Measurements from ENCODE around the gene GPR61. TPM values are rescaled to one million over a fixed set of nuclear protein-coding genes. Genes with fewer than 3 reads are reported as not detected.

Gene GPR61
- total and polyA plus RNA-seq, 2 of the 4 experiments (the other 2 are of a cell fraction): not detected

DNA sequence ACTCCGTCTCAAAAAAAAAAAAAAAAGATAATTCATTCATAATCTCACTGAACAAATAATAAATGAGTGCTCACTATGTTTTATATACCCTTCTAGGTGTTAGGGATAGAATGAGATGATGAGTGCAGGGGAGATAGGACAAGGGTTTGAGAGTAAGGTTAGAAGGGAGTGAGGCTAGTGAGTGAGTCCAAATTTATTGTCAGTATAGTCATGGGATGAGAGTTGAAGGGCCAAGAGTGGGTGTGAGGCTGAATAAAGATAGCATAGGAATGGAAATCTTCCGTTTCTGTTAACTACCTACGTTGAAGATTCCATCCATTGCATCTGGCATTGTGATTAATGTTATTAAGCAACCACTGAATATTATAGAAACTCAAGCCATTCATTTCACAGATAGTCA lies 25.6 kb downstream of the GPR61 start:
- Histone ChIP-seq H3K4me1 (ENCODE audit: control insufficient read depth, insufficient read depth, low read length) (peaks cover 7% of the 10 kb centered on the region), H3K36me3 (ENCODE audit: control insufficient read depth, insufficient read depth, low read length) (no peaks in the 10 kb centered on the region), H4K5ac (ENCODE audit: low read depth, low read length) (no peak overlapping the region), H2BK120ac (ENCODE audit: low read depth, low read length) (no peak overlapping the region), H4K20me1 (ENCODE audit: insufficient read depth, low read length) (peaks cover 83% of the 10 kb centered on the region), H4K8ac (ENCODE audit: low read depth in 2 of 2, low read length in 2 of 2) (no peak overlapping the region), H3K56ac (ENCODE audit: extremely low read depth, insufficient read depth, low read length) (no peak overlapping the region), H3K27ac (ENCODE audit: insufficient read depth, low read length) (no peak overlapping the region), H3K14ac (replicated peaks; ENCODE audit: low read depth, low read length) (no peak overlapping the region), H3K4me2 (ENCODE audit: low read depth, low read length) (no peak overlapping the region), H2AK5ac (ENCODE audit: low read depth, low read length) (no peak overlapping the region), H3K27me3 (ENCODE audit: control insufficient read depth, insufficient read depth, low read length) (no peaks in the 10 kb centered on the region), H3K4me3 (ENCODE audit: insufficient read depth, low read depth, low read length) (no peak overlapping the region), H4K91ac (ENCODE audit: insufficient read depth, low read depth, low read length) (no peak overlapping the region), H2AK9ac (replicated peaks; ENCODE audit: low read depth, low read length, poor library complexity) (no peak overlapping the region), H2BK5ac (ENCODE audit: low read depth, low read length, poor library complexity, severe bottlenecking) (peak overlapping the region; percentile 29), H2AFZ (replicated peaks; ENCODE audit: low read length, poor library complexity) (no peak overlapping the region), H3K79me1 (ENCODE audit: low read depth in 1 of 2, low read length in 2 of 2) (peaks cover 0 to 67% of the 10 kb centered on the region in 2 experiments; a peak in 3 of 4 replicates), H2BK20ac (ENCODE audit: low read depth, low read length) (no peak overlapping the region), H3K9me3 (ENCODE audit: control insufficient read depth, insufficient read depth, low read length) (no peaks in the 10 kb centered on the region), H2BK15ac (ENCODE audit: low read depth, low read length) (no peak overlapping the region), H3K23ac (ENCODE audit: low read depth, low read length) (no peak overlapping the region), H3K9ac (ENCODE audit: low read depth, low read length) (no peak overlapping the region), H3K18ac (ENCODE audit: low read depth, low read length) (no peak overlapping the region), H3K9me1 (ENCODE audit: insufficient read depth, low read length) (peaks cover 13% of the 10 kb centered on the region), H3K4ac (ENCODE audit: low read depth, low read length) (no peak overlapping the region)
- intact Hi-C loops (cut with micrococcal nuclease): no loop called here
- TF ChIP-seq BHLHE40 (IDR thresholded peaks at IDR 0.05; ENCODE audit: low read depth, low read length): no peak
- no peak for TF ChIP-seq RCOR1 (IDR thresholded peaks at IDR 0.05; ENCODE audit: insufficient replicate concordance, low read length)
- no peak for TF ChIP-seq MAZ (IDR thresholded peaks at IDR 0.05; ENCODE audit: borderline replicate concordance, low read depth, low read length)
- no peak for TF ChIP-seq MAFK (IDR thresholded peaks at IDR 0.05; ENCODE audit: low read depth, low read length)
- TF ChIP-seq, protein P1, sequence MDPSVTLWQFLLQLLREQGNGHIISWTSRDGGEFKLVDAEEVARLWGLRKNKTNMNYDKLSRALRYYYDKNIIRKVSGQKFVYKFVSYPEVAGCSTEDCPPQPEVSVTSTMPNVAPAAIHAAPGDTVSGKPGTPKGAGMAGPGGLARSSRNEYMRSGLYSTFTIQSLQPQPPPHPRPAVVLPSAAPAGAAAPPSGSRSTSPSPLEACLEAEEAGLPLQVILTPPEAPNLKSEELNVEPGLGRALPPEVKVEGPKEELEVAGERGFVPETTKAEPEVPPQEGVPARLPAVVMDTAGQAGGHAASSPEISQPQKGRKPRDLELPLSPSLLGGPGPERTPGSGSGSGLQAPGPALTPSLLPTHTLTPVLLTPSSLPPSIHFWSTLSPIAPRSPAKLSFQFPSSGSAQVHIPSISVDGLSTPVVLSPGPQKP (IDR thresholded peaks at IDR 0.05; ENCODE audit: borderline replicate concordance, low read depth, low read length): no peak
- TF ChIP-seq FOS (IDR thresholded peaks at IDR 0.05; ENCODE audit: low read depth, low read length): no peak
- TF ChIP-seq SMC3 (IDR thresholded peaks at IDR 0.05; ENCODE audit: low read depth, low read length): no peak
- no peak for TF ChIP-seq NFE2L2 (IDR thresholded peaks at IDR 0.05; ENCODE audit: low read depth, low read length)
- TF ChIP-seq RAD21 (IDR thresholded peaks at IDR 0.05; ENCODE audit: low read length): no peak
- TF ChIP-seq MXI1 (IDR thresholded peaks at IDR 0.05; ENCODE audit: borderline replicate concordance, low read depth, low read length): no peak
- TF ChIP-seq CHD1 (IDR thresholded peaks at IDR 0.05; ENCODE audit: low read depth, low read length): no peak
- TF ChIP-seq RFX5 (IDR thresholded peaks at IDR 0.05; ENCODE audit: low read depth, low read length): no peak
- TF ChIP-seq, protein P2, sequence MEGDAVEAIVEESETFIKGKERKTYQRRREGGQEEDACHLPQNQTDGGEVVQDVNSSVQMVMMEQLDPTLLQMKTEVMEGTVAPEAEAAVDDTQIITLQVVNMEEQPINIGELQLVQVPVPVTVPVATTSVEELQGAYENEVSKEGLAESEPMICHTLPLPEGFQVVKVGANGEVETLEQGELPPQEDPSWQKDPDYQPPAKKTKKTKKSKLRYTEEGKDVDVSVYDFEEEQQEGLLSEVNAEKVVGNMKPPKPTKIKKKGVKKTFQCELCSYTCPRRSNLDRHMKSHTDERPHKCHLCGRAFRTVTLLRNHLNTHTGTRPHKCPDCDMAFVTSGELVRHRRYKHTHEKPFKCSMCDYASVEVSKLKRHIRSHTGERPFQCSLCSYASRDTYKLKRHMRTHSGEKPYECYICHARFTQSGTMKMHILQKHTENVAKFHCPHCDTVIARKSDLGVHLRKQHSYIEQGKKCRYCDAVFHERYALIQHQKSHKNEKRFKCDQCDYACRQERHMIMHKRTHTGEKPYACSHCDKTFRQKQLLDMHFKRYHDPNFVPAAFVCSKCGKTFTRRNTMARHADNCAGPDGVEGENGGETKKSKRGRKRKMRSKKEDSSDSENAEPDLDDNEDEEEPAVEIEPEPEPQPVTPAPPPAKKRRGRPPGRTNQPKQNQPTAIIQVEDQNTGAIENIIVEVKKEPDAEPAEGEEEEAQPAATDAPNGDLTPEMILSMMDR (conservative IDR thresholded peaks at IDR 0.05; ENCODE audit: low read depth, low read length): no peak
- TF ChIP-seq CEBPB (IDR thresholded peaks at IDR 0.05; ENCODE audit: low read depth, low read length): no peak
- no peak for TF ChIP-seq POLR2A (IDR thresholded peaks at IDR 0.05; ENCODE audit: low read depth, low read length)
- no peak for TF ChIP-seq USF2 (IDR thresholded peaks at IDR 0.05; ENCODE audit: low read depth, low read length)
- in situ Hi-C loops (cut with MboI; ENCODE audit: low sequenced_read_pairs): no loop called here
- no TSS peak for BruUV-seq (replicated peaks)
- ChIA-PET POLR2A (ENCODE audit: unreplicated experiment) (no interaction called here), CTCF (interaction anchor here (0.5 kb wide), 1 partner anchor 283 kb away, joined by 3 read pairs; no protein-coding TSS in a partner anchor)
- dilution Hi-C loops (cut with HindIII; ENCODE audit: low sequenced_read_pairs, unreplicated experiment): no loop called here
- ATAC-seq (ENCODE audit: low read depth): no peak
- WGBS, 2 experiments (ENCODE audit: extremely low coverage in 2 of 2, insufficient read length in 1 of 2): no CpG with 5 or more reads among the region's 3 CpGs
- no peak for DNase-seq
